LNCaP clone FGC (cell line): ENCODE data around the gene KCNK10.

Experiments
- DNase-seq: peaks from one replicate; pipeline ENCODE4 v3.0.0-alpha.2; 2011; ENCODE audit warnings: low read depth
- H3K4me3 ChIP-seq: 2 replicates; pipeline ENCODE4 v1.5.1; 2011; ENCODE audit warnings: mild to moderate bottlenecking, low read depth, low read length, control low read depth
- TF ChIP-seq, protein P1 (sequence below): IDR thresholded peaks from 2 replicates; pipeline ENCODE4 v1.5.1; 2012; ENCODE audit warnings: mild to moderate bottlenecking; ENCODE audit not compliant: control insufficient read depth, insufficient read depth; ENCODE audit errors: extremely low read depth

KCNK10 gene, protein sequence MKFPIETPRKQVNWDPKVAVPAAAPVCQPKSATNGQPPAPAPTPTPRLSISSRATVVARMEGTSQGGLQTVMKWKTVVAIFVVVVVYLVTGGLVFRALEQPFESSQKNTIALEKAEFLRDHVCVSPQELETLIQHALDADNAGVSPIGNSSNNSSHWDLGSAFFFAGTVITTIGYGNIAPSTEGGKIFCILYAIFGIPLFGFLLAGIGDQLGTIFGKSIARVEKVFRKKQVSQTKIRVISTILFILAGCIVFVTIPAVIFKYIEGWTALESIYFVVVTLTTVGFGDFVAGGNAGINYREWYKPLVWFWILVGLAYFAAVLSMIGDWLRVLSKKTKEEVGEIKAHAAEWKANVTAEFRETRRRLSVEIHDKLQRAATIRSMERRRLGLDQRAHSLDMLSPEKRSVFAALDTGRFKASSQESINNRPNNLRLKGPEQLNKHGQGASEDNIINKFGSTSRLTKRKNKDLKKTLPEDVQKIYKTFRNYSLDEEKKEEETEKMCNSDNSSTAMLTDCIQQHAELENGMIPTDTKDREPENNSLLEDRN

DNA sequence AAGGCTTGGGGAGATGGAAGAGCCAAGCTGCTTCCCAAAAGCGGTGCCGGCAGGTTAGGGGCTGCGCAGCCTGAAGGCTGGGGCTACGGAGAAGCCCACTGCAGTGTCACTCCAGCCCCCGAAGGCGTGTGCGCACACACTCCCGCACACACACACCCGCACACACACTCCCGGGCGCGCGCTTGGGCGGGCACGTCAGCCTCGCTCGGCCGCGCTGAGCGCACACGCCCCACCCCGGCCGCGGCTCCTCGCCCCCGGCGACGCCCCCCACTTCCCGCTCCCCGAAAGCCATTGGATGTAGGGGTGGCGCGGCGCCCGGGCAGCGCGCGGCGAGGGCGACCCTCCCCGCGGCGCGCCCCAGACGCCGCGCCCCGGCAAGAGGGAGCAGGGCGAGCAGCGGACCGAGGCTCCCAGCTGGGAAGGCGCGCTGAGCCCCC, at the start of gene KCNK10:
KCNK10 (minus strand) TSS at position 184 of the 437 bp plus-strand sequence. CDS start 471 bp downstream, outside the sequence.
- no peak within 1 kb of the TSS for H3K4me3 ChIP-seq
- DNase-seq, result no peak
- TF ChIP-seq, protein P1, sequence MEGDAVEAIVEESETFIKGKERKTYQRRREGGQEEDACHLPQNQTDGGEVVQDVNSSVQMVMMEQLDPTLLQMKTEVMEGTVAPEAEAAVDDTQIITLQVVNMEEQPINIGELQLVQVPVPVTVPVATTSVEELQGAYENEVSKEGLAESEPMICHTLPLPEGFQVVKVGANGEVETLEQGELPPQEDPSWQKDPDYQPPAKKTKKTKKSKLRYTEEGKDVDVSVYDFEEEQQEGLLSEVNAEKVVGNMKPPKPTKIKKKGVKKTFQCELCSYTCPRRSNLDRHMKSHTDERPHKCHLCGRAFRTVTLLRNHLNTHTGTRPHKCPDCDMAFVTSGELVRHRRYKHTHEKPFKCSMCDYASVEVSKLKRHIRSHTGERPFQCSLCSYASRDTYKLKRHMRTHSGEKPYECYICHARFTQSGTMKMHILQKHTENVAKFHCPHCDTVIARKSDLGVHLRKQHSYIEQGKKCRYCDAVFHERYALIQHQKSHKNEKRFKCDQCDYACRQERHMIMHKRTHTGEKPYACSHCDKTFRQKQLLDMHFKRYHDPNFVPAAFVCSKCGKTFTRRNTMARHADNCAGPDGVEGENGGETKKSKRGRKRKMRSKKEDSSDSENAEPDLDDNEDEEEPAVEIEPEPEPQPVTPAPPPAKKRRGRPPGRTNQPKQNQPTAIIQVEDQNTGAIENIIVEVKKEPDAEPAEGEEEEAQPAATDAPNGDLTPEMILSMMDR, result no peak

DNA sequence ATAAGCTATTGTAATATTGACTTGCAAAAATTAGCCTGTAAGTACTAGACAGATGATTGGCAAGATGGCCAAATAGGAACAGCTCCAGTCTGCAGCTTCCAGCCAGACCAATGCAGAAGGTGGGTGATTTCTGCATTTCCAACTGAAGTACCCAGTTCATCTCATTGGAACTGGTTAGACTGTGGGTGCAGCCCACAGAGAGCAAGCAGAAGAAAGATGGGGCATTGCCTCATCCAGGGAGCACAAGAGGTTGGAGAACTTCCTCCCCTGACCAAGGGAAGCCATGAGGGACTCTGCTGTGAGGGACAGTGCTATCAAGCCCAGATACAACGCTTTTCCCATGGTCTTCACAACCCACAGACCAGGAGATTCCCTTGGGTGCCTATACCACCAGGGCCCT, 46.4 kb upstream of the KCNK10 start:
- TF ChIP-seq, protein P1, result no peak

DNA sequence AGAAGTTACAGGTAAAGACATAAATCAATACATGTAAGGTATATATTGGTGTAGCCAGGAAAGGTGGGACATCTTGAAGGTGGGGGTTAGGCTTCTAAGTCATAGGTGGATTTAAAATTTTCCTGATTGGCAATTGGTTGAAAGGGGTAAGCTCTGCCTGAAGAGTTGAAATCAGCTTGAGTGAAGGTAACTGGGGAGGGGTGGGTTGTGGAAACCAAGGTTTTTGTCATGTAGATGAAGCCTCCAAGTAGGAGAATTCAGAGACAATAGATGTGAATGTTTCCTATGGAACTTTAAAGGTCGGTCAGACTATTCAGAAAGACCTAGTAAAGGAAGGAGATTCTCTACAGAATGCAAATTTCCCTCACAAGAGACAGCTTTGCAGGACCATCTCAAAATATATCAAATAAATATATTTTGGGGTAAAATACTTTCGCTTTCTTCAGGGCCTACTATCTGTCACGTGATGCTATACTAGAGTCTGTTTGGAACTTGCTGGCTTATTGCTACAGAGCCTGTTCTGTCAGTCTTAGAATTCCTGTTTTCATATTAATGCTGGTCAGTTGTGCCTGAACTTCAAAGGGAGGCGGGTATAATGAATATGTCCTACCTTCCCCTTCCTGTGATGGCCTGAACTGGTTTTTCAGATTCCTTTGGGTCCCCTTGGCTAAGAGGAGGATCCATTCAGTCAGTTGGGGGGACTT, 41.8 kb upstream of the KCNK10 start:
- DNase-seq, result no peak
- TF ChIP-seq, protein P1, result no peak
- no peak overlapping the region for H3K4me3 ChIP-seq

More for the DNA sequence above, 46.4 kb upstream of the KCNK10 start:
- DNase-seq, result no peak
- no peak overlapping the region for H3K4me3 ChIP-seq

DNA sequence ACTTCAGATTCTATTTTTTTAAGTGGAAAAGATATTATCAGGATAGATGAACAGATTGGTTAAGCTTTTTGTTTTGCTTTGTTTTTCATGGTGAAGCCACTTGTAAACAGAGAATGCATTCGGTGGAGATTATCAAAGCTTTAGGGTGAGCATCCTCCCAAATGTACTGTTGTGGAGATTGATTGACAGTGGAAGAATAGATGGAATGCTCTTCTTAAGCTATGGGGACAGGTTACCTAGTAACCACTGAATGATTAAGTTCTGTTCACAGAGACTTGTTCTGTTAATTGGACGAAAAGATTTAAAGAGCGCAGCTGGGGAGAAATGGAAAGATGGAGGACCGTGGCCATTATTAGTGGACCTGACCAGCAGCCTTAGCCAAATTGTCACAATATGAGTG, 40.6 kb upstream of the KCNK10 start:
- no peak for DNase-seq
- TF ChIP-seq, protein P1, result no peak
- H3K4me3 ChIP-seq, result no peak overlapping the region

DNA sequence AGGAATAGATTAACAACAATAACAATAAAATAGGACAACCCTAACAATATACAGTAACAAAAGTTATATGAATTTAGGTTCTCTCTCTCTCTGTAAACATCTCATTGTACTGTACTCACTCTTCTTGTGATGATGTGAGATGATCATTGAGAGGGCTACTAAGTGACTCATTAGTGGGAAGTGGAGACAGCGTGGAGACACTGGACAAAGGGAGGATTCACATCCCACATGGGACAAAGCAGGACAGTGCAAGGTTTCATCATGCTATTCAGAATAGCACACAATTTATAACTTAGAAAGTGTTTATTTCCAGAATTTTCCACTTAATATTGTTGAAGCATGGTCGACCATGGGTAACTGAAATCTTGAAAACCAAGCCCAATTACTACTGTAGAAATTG, 36.4 kb upstream of the KCNK10 start:
- H3K4me3 ChIP-seq, result no peak overlapping the region
- TF ChIP-seq, protein P1, result no peak
- no peak for DNase-seq

DNA sequence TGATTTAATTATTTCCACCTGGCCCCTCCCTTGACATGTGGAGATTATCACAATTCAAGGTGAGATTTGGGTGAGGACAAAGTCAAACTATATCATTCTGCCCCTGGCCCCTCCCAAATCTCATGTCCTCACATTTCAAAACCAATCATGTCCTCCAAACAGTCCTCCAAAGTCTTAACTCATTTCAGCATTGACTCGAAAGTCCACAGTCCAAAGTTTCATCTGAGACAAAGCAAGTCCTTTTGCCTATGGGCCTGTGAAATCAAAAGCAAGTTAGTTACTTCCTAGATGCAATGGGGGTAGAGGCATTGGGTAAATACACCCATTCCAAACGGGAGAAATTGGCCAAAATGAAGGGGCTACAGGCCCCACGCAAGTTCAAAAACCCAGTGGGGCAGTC, 31.3 kb upstream of the KCNK10 start:
- H3K4me3 ChIP-seq, result no peak overlapping the region
- TF ChIP-seq, protein P1, result no peak
- DNase-seq, result no peak
